K562 (cell line): ENCODE measurements around the gene SYNJ2. TPM values are rescaled to one million over a fixed set of nuclear protein-coding genes. Genes with fewer than 3 reads are reported as not detected.

Source experiments
- BHLHE40 ChIP-seq: IDR thresholded peaks from 2 replicates; pipeline ENCODE4 v1.6.1; 2011; ENCODE audit warnings: low read length, improper control_type of control experiment
- FOXJ2 ChIP-seq: fragments of 200-800 bp; sonication (Bioruptor generic); IDR thresholded peaks from 2 replicates; pipeline ENCODE4 v1.6.1; 2016; ENCODE audit warnings: missing genetic modification characterization, missing compliant biosample characterization
- FUS ChIP-seq: fragments of 200-400 bp; formaldehyde crosslinking; optimal IDR thresholded peaks from 2 replicates; pipeline ENCODE3; 2017; ENCODE audit warnings: low read depth, low read length
- HDAC1 ChIP-seq, 2 experiments: fragments of 450-650 bp; IDR thresholded peaks; 2 replicates each; pipeline ENCODE4 v1.6.1; 2016 to 2017; ENCODE audit warnings: inconsistent platforms in 1 of 2, mild to moderate bottlenecking in 1 of 2, moderate library complexity in 1 of 2
- HSF4 ChIP-seq: fragments of 250-450 bp; sonication (Bioruptor Pico); IDR thresholded peaks from 2 replicates; pipeline ENCODE4 v2.1.2; 2022; ENCODE audit warnings: mild to moderate bottlenecking, moderate library complexity, borderline replicate concordance
- KAT7 ChIP-seq: sonication (generic); formaldehyde crosslinking; IDR thresholded peaks from 2 replicates; pipeline ENCODE4 v1.8.0; 2022; ENCODE audit warnings: missing genetic modification reagents, mild to moderate bottlenecking, borderline replicate concordance
- MBD2 ChIP-seq: sonication (generic); IDR thresholded peaks from 2 replicates; pipeline ENCODE4 v1.6.1; 2016; ENCODE audit warnings: low read depth, borderline replicate concordance
- MGA ChIP-seq: fragments of 450-650 bp; IDR thresholded peaks from 2 replicates; pipeline ENCODE4 v1.6.1; 2016; ENCODE audit warnings: mild to moderate bottlenecking, moderate library complexity
- SUPT5H ChIP-seq: fragments of 450-650 bp; IDR thresholded peaks from 2 replicates; pipeline ENCODE4 v1.6.1; 2016
- TAF9B ChIP-seq: fragments of 450-650 bp; IDR thresholded peaks from 2 replicates; pipeline ENCODE4 v1.6.1; 2018; ENCODE audit warnings: mild to moderate bottlenecking; ENCODE audit not compliant: partially characterized antibody
- ZNF217 ChIP-seq: sonication (generic); formaldehyde crosslinking; IDR thresholded peaks from 2 replicates; pipeline ENCODE4 v1.8.0; 2022; ENCODE audit warnings: mild to moderate bottlenecking, missing genetic modification reagents
- ZNF347 ChIP-seq: fragments of 450-650 bp; formaldehyde crosslinking; IDR thresholded peaks from 2 replicates; pipeline ENCODE4 v1.4.0; 2020; ENCODE audit warnings: low read depth, mild to moderate bottlenecking, moderate library complexity
- ZNF41 ChIP-seq: fragments of 250-450 bp; sonication (Bioruptor Pico); conservative IDR thresholded peaks from 2 replicates; pipeline ENCODE4 v1.4.0; 2020; ENCODE audit warnings: mild to moderate bottlenecking
- polyA plus RNA-seq, 8 experiments: library from polyadenylated mRNA; depleted of rRNA in 4 of 8; stranded (reverse) in 5 of 8; unstranded in 3 of 8; fragments of >200 nt; fragmentation: Nextera tagmentation in 2 of 8; fragmentation: Illumina TruSeq in 1 of 8; extraction: Ambion mirVana in 2 of 8; extraction: Trizol in 1 of 8; gene quantifications; 2 replicates each; pipeline versions ENCODE4 v1.2.1 to v1.2.3, GENCODE V29; 2011 to 2014; ENCODE audit warnings: inconsistent platforms in 1 of 8, missing spikeins in 1 of 8
- total RNA-seq, 7 experiments: library from RNA; depleted of rRNA in 6 of 7; stranded (reverse); fragments of >200 nt in 6 of 7; fragmentation: Illumina TruSeq in 2 of 7; extraction: Trizol in 2 of 7; gene quantifications; 2 replicates each; pipeline versions ENCODE4 v1.2.1 to v1.2.3, GENCODE V29; 2011 to 2021; ENCODE audit warnings: low replicate concordance in 1 of 7
- TF ChIP-seq, protein P1 (sequence below): sonication (generic); formaldehyde crosslinking; IDR thresholded peaks from 2 replicates; pipeline ENCODE4 v1.8.1; 2023; ENCODE audit warnings: mild to moderate bottlenecking, missing genetic modification reagents

SYNJ2 gene
- total and polyA plus RNA-seq, 9 of the 15 experiments (the other 6 are each of a cell fraction or from before 2014, with no cell fraction given) = 3.0 to 27.7 (median 17.8) TPM

GRCh38 chr6:158049055-158050028 is 67.7 kb downstream of the SYNJ2 start (continued):
- no peak for TF ChIP-seq MGA
- TF ChIP-seq HDAC1 (IDR thresholded peaks at IDR 0.05) = 0 out of 4 replicates have a peak, but pooled peaks of 1 of the 2 experiments have one; percentile 53
- no peak for TF ChIP-seq KAT7 (CRISPR knock-in tag)
- TF ChIP-seq ZNF217 (CRISPR knock-in tag) = no peak
- TF ChIP-seq BHLHE40 = peak; percentile 81
- TF ChIP-seq TAF9B = no peak
- no peak for TF ChIP-seq SUPT5H
- no peak for TF ChIP-seq ZNF347 (CRISPR knock-in tag)
- TF ChIP-seq HSF4 (CRISPR knock-in tag) = no peak
- TF ChIP-seq, protein P1, sequence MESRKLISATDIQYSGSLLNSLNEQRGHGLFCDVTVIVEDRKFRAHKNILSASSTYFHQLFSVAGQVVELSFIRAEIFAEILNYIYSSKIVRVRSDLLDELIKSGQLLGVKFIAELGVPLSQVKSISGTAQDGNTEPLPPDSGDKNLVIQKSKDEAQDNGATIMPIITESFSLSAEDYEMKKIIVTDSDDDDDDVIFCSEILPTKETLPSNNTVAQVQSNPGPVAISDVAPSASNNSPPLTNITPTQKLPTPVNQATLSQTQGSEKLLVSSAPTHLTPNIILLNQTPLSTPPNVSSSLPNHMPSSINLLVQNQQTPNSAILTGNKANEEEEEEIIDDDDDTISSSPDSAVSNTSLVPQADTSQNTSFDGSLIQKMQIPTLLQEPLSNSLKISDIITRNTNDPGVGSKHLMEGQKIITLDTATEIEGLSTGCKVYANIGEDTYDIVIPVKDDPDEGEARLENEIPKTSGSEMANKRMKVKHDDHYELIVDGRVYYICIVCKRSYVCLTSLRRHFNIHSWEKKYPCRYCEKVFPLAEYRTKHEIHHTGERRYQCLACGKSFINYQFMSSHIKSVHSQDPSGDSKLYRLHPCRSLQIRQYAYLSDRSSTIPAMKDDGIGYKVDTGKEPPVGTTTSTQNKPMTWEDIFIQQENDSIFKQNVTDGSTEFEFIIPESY = no peak
- TF ChIP-seq FOXJ2 (tag) = no peak
- TF ChIP-seq ZNF41 (CRISPR knock-in tag) = no peak
- no peak for TF ChIP-seq MBD2
- TF ChIP-seq FUS = no peak
